Stimulated activated effector memory CD8-positive, alpha-beta T cell treated with anti-CD3 and anti-CD28 coated beads, Interleukin-12 subunit alpha, Interleukin-12 subunit beta, amount 100 ng/mL, for 72 hours (primary cell): ENCODE data around the gene SUSD1.

Source experiments
- ATAC-seq: fragments of 150-1000 bp; cut with Tn5 transposase; 2 replicates; pipeline ENCODE4 v1.10.0; 2021
- DNase-seq, 2 donors: peaks; one replicate each; pipeline ENCODE4 v3.0.0; 2021 to 2022; ENCODE audit warnings: low spot score in 2 of 2
- H3K27ac Mint-ChIP-seq: one replicate; pipeline ENCODE4 v1.8.0; 2022; ENCODE audit warnings: mild to moderate bottlenecking, mixed read lengths
- H3K36me3 Mint-ChIP-seq: one replicate; pipeline ENCODE4 v1.8.0; 2022; ENCODE audit warnings: mild to moderate bottlenecking, mixed read lengths
- H3K4me1 Mint-ChIP-seq: one replicate; pipeline ENCODE4 v1.8.0; 2022; ENCODE audit warnings: mixed read lengths
- H3K4me3 Mint-ChIP-seq: one replicate; pipeline ENCODE4 v1.8.0; 2022; ENCODE audit warnings: mild to moderate bottlenecking, mixed read lengths
- H3K9me3 Mint-ChIP-seq: one replicate; pipeline ENCODE4 v1.8.0; 2022; ENCODE audit warnings: mixed read lengths

Gene SUSD1

GRCh38 chr9:112059145-112059965 is 115.7 kb downstream of the SUSD1 start:
- no peak for DNase-seq
- Mint-ChIP-seq H3K27ac (no peak overlapping the region), H3K36me3 (no peaks in the 10 kb centered on the region)

GRCh38 chr9:112056996-112057395 is 118.1 kb downstream of the SUSD1 start:
- DNase-seq (no peak), ATAC-seq (no peak)
- Mint-ChIP-seq H3K4me3 (no peak overlapping the region), H3K27ac (no peak overlapping the region), H3K4me1 (peaks cover 15% of the 10 kb centered on the region), H3K36me3 (no peaks in the 10 kb centered on the region), H3K9me3 (no peaks in the 10 kb centered on the region)

More at GRCh38 chr9:112059145-112059965, 115.7 kb downstream of the SUSD1 start:
- ATAC-seq: peak; percentile 73
- no peak overlapping the region for H3K4me3 Mint-ChIP-seq
- H3K9me3 Mint-ChIP-seq: no peaks in the 10 kb centered on the region
- peaks cover 23% of the 10 kb centered on the region for H3K4me1 Mint-ChIP-seq

- H3K9me3 Mint-ChIP-seq: no peaks in the 10 kb centered on the region
- no peak overlapping the region for H3K27ac Mint-ChIP-seq
- H3K36me3 Mint-ChIP-seq: no peaks in the 10 kb centered on the region
- H3K4me3 Mint-ChIP-seq: no peak overlapping the region
- no peaks in the 10 kb centered on the region for H3K4me1 Mint-ChIP-seq
- DNase-seq (no peak), ATAC-seq (no peak)
Measured at GRCh38 chr9:112054916-112055315, 120.2 kb downstream of the SUSD1 start.

GRCh38 chr9:112051812-112052211 is 123.3 kb downstream of the SUSD1 start:
- Mint-ChIP-seq H3K27ac (no peak overlapping the region), H3K4me3 (no peak overlapping the region), H3K4me1 (peaks cover 12% of the 10 kb centered on the region), H3K36me3 (no peaks in the 10 kb centered on the region), H3K9me3 (peaks cover 12% of the 10 kb centered on the region)
- no peak for DNase-seq
- no peak for ATAC-seq

- Mint-ChIP-seq H3K4me1 (peaks cover 14% of the 10 kb centered on the region), H3K9me3 (peaks cover 12% of the 10 kb centered on the region), H3K4me3 (no peak overlapping the region), H3K27ac (no peak overlapping the region), H3K36me3 (no peaks in the 10 kb centered on the region)
- no peak for DNase-seq
- no peak for ATAC-seq
Measured at GRCh38 chr9:112050544-112051475, 124.3 kb downstream of the SUSD1 start.

- Mint-ChIP-seq H3K36me3 (no peaks in the 10 kb centered on the region), H3K4me3 (no peak overlapping the region), H3K9me3 (peaks cover 12% of the 10 kb centered on the region), H3K27ac (no peak overlapping the region), H3K4me1 (peaks cover 14% of the 10 kb centered on the region)
- DNase-seq (no peak), ATAC-seq (no peak)
Measured at GRCh38 chr9:112049811-112050516, 125.1 kb downstream of the SUSD1 start.

GRCh38 chr9:112048924-112049691 is 126.0 kb downstream of the SUSD1 start:
- ATAC-seq (no peak), DNase-seq (no peak)
- Mint-ChIP-seq H3K36me3 (no peaks in the 10 kb centered on the region), H3K9me3 (peaks cover 12% of the 10 kb centered on the region), H3K27ac (no peak overlapping the region), H3K4me1 (peaks cover 14% of the 10 kb centered on the region), H3K4me3 (no peak overlapping the region)

GRCh38 chr9:112047538-112048066 is 127.5 kb downstream of the SUSD1 start:
- Mint-ChIP-seq H3K9me3 (peaks cover 12% of the 10 kb centered on the region), H3K4me3 (no peak overlapping the region), H3K27ac (no peak overlapping the region), H3K36me3 (no peaks in the 10 kb centered on the region), H3K4me1 (peaks cover 14% of the 10 kb centered on the region)
- ATAC-seq (peak; percentile 60), DNase-seq (no peak)

- no peak for ATAC-seq
- no peak for DNase-seq
- Mint-ChIP-seq H3K36me3 (peaks cover 7% of the 10 kb centered on the region), H3K27ac (no peak overlapping the region), H3K9me3 (peaks cover 12% of the 10 kb centered on the region), H3K4me1 (peaks cover 23% of the 10 kb centered on the region), H3K4me3 (no peak overlapping the region)
Measured at GRCh38 chr9:112046181-112046580, 128.9 kb downstream of the SUSD1 start.

- H3K27ac Mint-ChIP-seq: no peak overlapping the region
- peaks cover 25% of the 10 kb centered on the region for H3K4me1 Mint-ChIP-seq
- H3K9me3 Mint-ChIP-seq: peaks cover 12% of the 10 kb centered on the region
- DNase-seq (no peak), ATAC-seq (no peak)
- peaks cover 7% of the 10 kb centered on the region for H3K36me3 Mint-ChIP-seq
- no peak overlapping the region for H3K4me3 Mint-ChIP-seq
Measured at GRCh38 chr9:112044881-112045280, 130.2 kb downstream of the SUSD1 start.

- DNase-seq (no peak), ATAC-seq (no peak)
- Mint-ChIP-seq H3K36me3 (peaks cover 7% of the 10 kb centered on the region), H3K9me3 (peaks cover 12% of the 10 kb centered on the region), H3K4me3 (no peak overlapping the region), H3K27ac (no peak overlapping the region), H3K4me1 (peaks cover 30% of the 10 kb centered on the region)
Measured at GRCh38 chr9:112044186-112044585, 130.9 kb downstream of the SUSD1 start.

- ATAC-seq: no peak
- no peak for DNase-seq
- Mint-ChIP-seq H3K4me3 (no peak overlapping the region), H3K9me3 (peaks cover 7% of the 10 kb centered on the region), H3K4me1 (peaks cover 30% of the 10 kb centered on the region), H3K27ac (no peak overlapping the region), H3K36me3 (peaks cover 7% of the 10 kb centered on the region)
Measured at GRCh38 chr9:112043423-112043822, 131.7 kb downstream of the SUSD1 start.

- no peak for ATAC-seq
- H3K27ac Mint-ChIP-seq: no peak overlapping the region
- H3K4me3 Mint-ChIP-seq: no peak overlapping the region
- H3K4me1 Mint-ChIP-seq: peaks cover 33% of the 10 kb centered on the region
- H3K36me3 Mint-ChIP-seq: peaks cover 8% of the 10 kb centered on the region
- no peak for DNase-seq
- peaks cover 2% of the 10 kb centered on the region for H3K9me3 Mint-ChIP-seq
Measured at GRCh38 chr9:112042769-112043168, 132.3 kb downstream of the SUSD1 start.

- Mint-ChIP-seq H3K9me3 (no peaks in the 10 kb centered on the region), H3K36me3 (peaks cover 13% of the 10 kb centered on the region), H3K27ac (no peak overlapping the region), H3K4me1 (peaks cover 33% of the 10 kb centered on the region), H3K4me3 (no peak overlapping the region)
- ATAC-seq: no peak
- DNase-seq: no peak
Measured at GRCh38 chr9:112042244-112042638, 132.9 kb downstream of the SUSD1 start.
